Panc1 (cell line): Measurements from ENCODE around the gene MRPL38.

Experiments
- CTCF ChIP-seq: fragments of 450-650 bp; IDR thresholded peaks from 2 replicates; pipeline ENCODE4 v1.5.1; 2017; ENCODE audit warnings: mild to moderate bottlenecking
- REST ChIP-seq, 2 experiments: IDR thresholded peaks; 2 replicates each; pipeline ENCODE4 v1.6.1; 2011 to 2012; ENCODE audit warnings: low read depth in 2 of 2, control low read depth in 1 of 2, low read length in 1 of 2, mild to moderate bottlenecking in 1 of 2, moderate library complexity in 1 of 2; ENCODE audit not compliant: insufficient read depth in 1 of 2

GRCh38 chr17:75922173-75922961 is 17.7 kb upstream of the MRPL38 start:
- TF ChIP-seq CTCF (no peak), REST (IDR thresholded peaks at IDR 0.05; ENCODE audit: insufficient read depth in 1 of 2, low read depth in 2 of 2, low read length in 1 of 2) (no peak)
